Measurements from ENCODE around the gene SRGAP2C.
A peak's percentile ranks its signal among the peaks of the same experiment; 100 is the strongest.
"Not testable (repeated sequence)": the region's sequence is repeated elsewhere in the genome, so short reads cannot be mapped to it uniquely, and the experiment has no call there.

Gene SRGAP2C

GRCh38 chr1:121400541-121401310 is 216.0 kb downstream of the SRGAP2C start:
- Mint-ChIP-seq H3K27me3 (peaks cover 24 to 27% of the 10 kb centered on the region in 2 donors), H3K36me3 (peaks cover 19 to 20% of the 10 kb centered on the region in 2 donors), H3K4me1 (peaks cover 15 to 21% of the 10 kb centered on the region in 2 donors), H3K4me3 (peak overlapping the region; percentile 14 to 67), H3K27ac (peak overlapping the region; percentile 37), H3K9me3 (peaks cover 11 to 17% of the 10 kb centered on the region in 2 donors)
- ATAC-seq (replicated peaks); DNase-seq: not testable (repeated sequence)

- ATAC-seq (replicated peaks); DNase-seq: not testable (repeated sequence)
- Mint-ChIP-seq H3K27ac (peak overlapping the region; percentile 15), H3K27me3 (peaks cover 21 to 24% of the 10 kb centered on the region in 2 donors), H3K36me3 (peaks cover 19 to 20% of the 10 kb centered on the region in 2 donors), H3K4me3 (peak overlapping the region; percentile 14 to 67), H3K9me3 (peaks cover 13 to 20% of the 10 kb centered on the region in 2 donors), H3K4me1 (peaks cover 15 to 19% of the 10 kb centered on the region in 2 donors)
Measured at GRCh38 chr1:121401375-121401955, 216.7 kb downstream of the SRGAP2C start.

GRCh38 chr1:121403254-121403653 is 218.5 kb downstream of the SRGAP2C start:
- Mint-ChIP-seq H3K36me3 (peaks cover 15 to 16% of the 10 kb centered on the region in 2 donors), H3K9me3 (peaks cover 13 to 20% of the 10 kb centered on the region in 2 donors), H3K4me1 (peaks cover 12 to 16% of the 10 kb centered on the region in 2 donors), H3K27me3 (peaks cover 16 to 18% of the 10 kb centered on the region in 2 donors)
- H3K4me3 Mint-ChIP-seq; ATAC-seq (replicated peaks); H3K27ac Mint-ChIP-seq; DNase-seq: not testable (repeated sequence)

- ATAC-seq (replicated peaks) (peak; percentile 85), DNase-seq (no peak)
- Mint-ChIP-seq H3K4me3 (no peak overlapping the region), H3K27me3 (peaks cover 6 to 12% of the 10 kb centered on the region in 2 donors), H3K27ac (no peak overlapping the region), H3K4me1 (peaks cover 0 to 11% of the 10 kb centered on the region in 2 donors), H3K36me3 (no peaks in the 10 kb centered on the region), H3K9me3 (peaks cover 1 to 4% of the 10 kb centered on the region in 2 donors)
Measured at GRCh38 chr1:121408354-121408753, 223.6 kb downstream of the SRGAP2C start.

- peaks cover 15 to 19% of the 10 kb centered on the region in 2 donors for H3K27me3 Mint-ChIP-seq
- no peak overlapping the region for H3K4me3 Mint-ChIP-seq
- no peak overlapping the region for H3K27ac Mint-ChIP-seq
- no peaks in the 10 kb centered on the region for H3K9me3 Mint-ChIP-seq
- no peak for DNase-seq
- H3K4me1 Mint-ChIP-seq: peaks cover 0 to 2% of the 10 kb centered on the region in 2 donors
- H3K36me3 Mint-ChIP-seq: peaks cover 0 to 1% of the 10 kb centered on the region in 2 donors
- ATAC-seq (replicated peaks): no peak
Measured at GRCh38 chr1:121413821-121414220, 229.0 kb downstream of the SRGAP2C start.

GRCh38 chr1:121414905-121415304 is 230.1 kb downstream of the SRGAP2C start:
- H3K9me3 Mint-ChIP-seq: no peaks in the 10 kb centered on the region
- no peak overlapping the region for H3K27ac Mint-ChIP-seq
- H3K4me1 Mint-ChIP-seq: no peaks in the 10 kb centered on the region
- DNase-seq: no peak
- no peak for ATAC-seq (replicated peaks)
- no peak overlapping the region for H3K4me3 Mint-ChIP-seq
- H3K36me3 Mint-ChIP-seq: peaks cover 0 to 1% of the 10 kb centered on the region in 2 donors
- peaks cover 23 to 24% of the 10 kb centered on the region in 2 donors for H3K27me3 Mint-ChIP-seq

- H3K4me1 Mint-ChIP-seq: peaks cover 3 to 5% of the 10 kb centered on the region in 2 donors
- DNase-seq: no peak
- H3K4me3 Mint-ChIP-seq: no peak overlapping the region
- no peak overlapping the region for H3K27ac Mint-ChIP-seq
- peaks cover 18 to 23% of the 10 kb centered on the region in 2 donors for H3K27me3 Mint-ChIP-seq
- H3K36me3 Mint-ChIP-seq: peaks cover 0 to 1% of the 10 kb centered on the region in 2 donors
- ATAC-seq (replicated peaks): no peak
- no peaks in the 10 kb centered on the region for H3K9me3 Mint-ChIP-seq
Measured at GRCh38 chr1:121417325-121417923, 232.6 kb downstream of the SRGAP2C start.

- ATAC-seq (replicated peaks) (no peak), DNase-seq (no peak)
- peaks cover 12 to 17% of the 10 kb centered on the region in 2 donors for H3K27me3 Mint-ChIP-seq
- H3K27ac Mint-ChIP-seq: no peak overlapping the region
- no peaks in the 10 kb centered on the region for H3K9me3 Mint-ChIP-seq
- H3K4me1 Mint-ChIP-seq: peaks cover 3 to 5% of the 10 kb centered on the region in 2 donors
- H3K36me3 Mint-ChIP-seq: peaks cover 0 to 1% of the 10 kb centered on the region in 2 donors
- no peak overlapping the region for H3K4me3 Mint-ChIP-seq
Measured at GRCh38 chr1:121418369-121419049, 233.7 kb downstream of the SRGAP2C start.

- H3K36me3 Mint-ChIP-seq; H3K4me3 Mint-ChIP-seq; DNase-seq; H3K27ac Mint-ChIP-seq; H3K4me1 Mint-ChIP-seq; H3K9me3 Mint-ChIP-seq; ATAC-seq (replicated peaks): not testable (repeated sequence)
- peaks cover 12 to 21% of the 10 kb centered on the region in 2 donors for H3K27me3 Mint-ChIP-seq
Measured at GRCh38 chr1:121419050-121419615, 234.4 kb downstream of the SRGAP2C start.

GRCh38 chr1:121421490-121421889 is 236.7 kb downstream of the SRGAP2C start:
- DNase-seq, H3K4me1 Mint-ChIP-seq, H3K4me3 Mint-ChIP-seq, H3K27ac Mint-ChIP-seq, H3K36me3 Mint-ChIP-seq, H3K9me3 Mint-ChIP-seq: not testable (repeated sequence)
- ATAC-seq (replicated peaks): peak; percentile 71 to 96
- H3K27me3 Mint-ChIP-seq: peaks cover 9 to 24% of the 10 kb centered on the region in 2 donors

GRCh38 chr1:121423956-121424355 is 239.2 kb downstream of the SRGAP2C start:
- not testable (repeated sequence) for ATAC-seq (replicated peaks); DNase-seq; H3K4me3 Mint-ChIP-seq; H3K9me3 Mint-ChIP-seq; H3K4me1 Mint-ChIP-seq; H3K27ac Mint-ChIP-seq; H3K36me3 Mint-ChIP-seq
- H3K27me3 Mint-ChIP-seq: peaks cover 9 to 14% of the 10 kb centered on the region in 2 donors

GRCh38 chr1:121433517-121433916 is 248.7 kb downstream of the SRGAP2C start:
- DNase-seq, H3K36me3 Mint-ChIP-seq, H3K9me3 Mint-ChIP-seq, H3K4me3 Mint-ChIP-seq, H3K27ac Mint-ChIP-seq: not testable (repeated sequence)
- Mint-ChIP-seq H3K27me3 (peaks cover 16 to 56% of the 10 kb centered on the region in 2 donors), H3K4me1 (peaks cover 5 to 15% of the 10 kb centered on the region in 2 donors)
- ATAC-seq (replicated peaks): peak; percentile 50

- H3K4me3 Mint-ChIP-seq, H3K4me1 Mint-ChIP-seq: not testable (repeated sequence)
- H3K27me3 Mint-ChIP-seq: peaks cover 5 to 39% of the 10 kb centered on the region in 2 donors
Measured at GRCh38 chr1:121438862-121439261, 254.1 kb downstream of the SRGAP2C start.

More at GRCh38 chr1:121438862-121439261, 254.1 kb downstream of the SRGAP2C start:
- not testable (repeated sequence) for H3K9me3 Mint-ChIP-seq; ATAC-seq (replicated peaks); H3K36me3 Mint-ChIP-seq; DNase-seq; H3K27ac Mint-ChIP-seq

Measured in stimulated activated naive B cell treated with anti-CD40 and anti-IgM and Interleukin-4, amounts not matched to agents 10 μg/mL and 1 μg/mL and 100 μg/mL, for 72 hours (primary cell).